Measurements from ENCODE around the gene PARN. TPM values are rescaled to one million over a fixed set of nuclear protein-coding genes. Genes with fewer than 3 reads are reported as not detected.
"Not testable (repeated sequence)": the region's sequence is repeated elsewhere in the genome, so short reads cannot be mapped to it uniquely, and the experiment has no call there.

PARN gene
- total RNA-seq, 4 donors from 2014 or later, result 11.4 to 26.9 (median 20.7) TPM

- H3K4me1 ChIP-seq, result peaks cover 0 to 38% (median 4%) of the 10 kb centered on the region in 3 donors
- intact Hi-C loops (cut with DNase I), result no loop called here
- TF ChIP-seq POLR2A (IDR thresholded peaks at IDR 0.05) (no peak), CTCF (IDR thresholded peaks at IDR 0.05) (no peak)
- 85 to 94% methylated on average over 6 to 7 of the region's 8 CpGs for WGBS, 2 donors
- H3K27me3 ChIP-seq, result no peaks in the 10 kb centered on the region
- no peak overlapping the region for H3K4me3 ChIP-seq
- no peaks in the 10 kb centered on the region for H3K9me3 ChIP-seq
- DNase-seq, result no peak
- H3K27ac ChIP-seq, result peak overlapping the region in 2 of 4 donors; percentile 50 to 65
- H3K36me3 ChIP-seq, result peaks cover 8 to 52% (median 15%) of the 10 kb centered on the region in 3 donors
Measured at GRCh38 chr16:14641206-14641605, 11.1 kb upstream of the PARN start.

GRCh38 chr16:14640538-14640937, 10.5 kb upstream of the PARN start:
- Histone ChIP-seq H3K9me3 (no peaks in the 10 kb centered on the region), H3K4me3 (no peak overlapping the region), H3K27ac (peak overlapping the region in 3 of 4 donors; percentile 50 to 65 (median 64)), H3K4me1 (peaks cover 4 to 45% (median 6%) of the 10 kb centered on the region in 3 donors), H3K36me3 (peaks cover 8 to 45% (median 14%) of the 10 kb centered on the region in 3 donors), H3K27me3 (no peaks in the 10 kb centered on the region)
- TF ChIP-seq CTCF (IDR thresholded peaks at IDR 0.05), result peak in 2 of 6 experiments; percentile 12 to 22
- TF ChIP-seq POLR2A (IDR thresholded peaks at IDR 0.05), result no peak
- intact Hi-C loops (cut with DNase I), result no loop called here
- 72 to 82% methylated on average over 10 of the region's 10 CpGs for WGBS, 2 donors
- no peak for DNase-seq

- H3K27me3 ChIP-seq; H3K4me3 ChIP-seq; intact Hi-C loops (cut with DNase I); DNase-seq; H3K9me3 ChIP-seq: not testable (repeated sequence)
- Histone ChIP-seq H3K27ac (peak overlapping the region in 2 of 4 donors; percentile 27 to 60), H3K36me3 (peaks cover 0 to 30% (median 0%) of the 10 kb centered on the region in 3 donors), H3K4me1 (peaks cover 4 to 73% (median 26%) of the 10 kb centered on the region in 3 donors)
- WGBS, 2 donors, result 21 to 73% methylated on average over 1 of the region's 1 CpG
Measured at GRCh38 chr16:14636951-14637240, 6.8 kb upstream of the PARN start.

- DNase-seq; intact Hi-C loops (cut with DNase I); H3K27me3 ChIP-seq; H3K4me3 ChIP-seq; H3K9me3 ChIP-seq: not testable (repeated sequence)
- peaks cover 4 to 72% (median 30%) of the 10 kb centered on the region in 3 donors for H3K4me1 ChIP-seq
- H3K36me3 ChIP-seq, result peaks cover 0 to 30% (median 0%) of the 10 kb centered on the region in 3 donors
- 51 to 67% methylated on average over 11 to 13 of the region's 17 CpGs for WGBS, 2 donors
- peak overlapping the region; percentile 1 to 60 (median 34) for H3K27ac ChIP-seq
Measured at GRCh38 chr16:14636179-14636950, 6.3 kb upstream of the PARN start.

GRCh38 chr16:14635395-14636165, 5.5 kb upstream of the PARN start:
- Histone ChIP-seq H3K9me3 (no peaks in the 10 kb centered on the region), H3K27me3 (no peaks in the 10 kb centered on the region), H3K27ac (peak overlapping the region in 3 of 4 donors; percentile 10 to 60 (median 59)), H3K4me1 (peaks cover under 1 to 72% (median 34%) of the 10 kb centered on the region in 3 donors), H3K4me3 (no peak overlapping the region), H3K36me3 (peaks cover 0 to 30% (median 0%) of the 10 kb centered on the region in 3 donors)
- intact Hi-C loops (cut with DNase I), result no loop called here
- DNase-seq, result no peak
- TF ChIP-seq POLR2A (IDR thresholded peaks at IDR 0.05), result no peak
- 67 to 68% methylated on average over 11 to 12 of the region's 12 CpGs for WGBS, 2 donors

- H3K9me3 ChIP-seq, result no peaks in the 10 kb centered on the region
- intact Hi-C loops (cut with DNase I), result no loop called here
- TF ChIP-seq CTCF (IDR thresholded peaks at IDR 0.05), result no peak
- TF ChIP-seq POLR2A (IDR thresholded peaks at IDR 0.05), result no peak
- DNase-seq, result no peak
- peaks cover 0 to 69% (median 35%) of the 10 kb centered on the region in 3 donors for H3K4me1 ChIP-seq
- H3K4me3 ChIP-seq, result peak overlapping the region; percentile 75 to 93 (median 84)
- no peaks in the 10 kb centered on the region for H3K27me3 ChIP-seq
- peak overlapping the region in 3 of 4 donors; percentile 94 to 98 (median 96) for H3K27ac ChIP-seq
- 65 to 69% methylated on average over 4 to 7 of the region's 7 CpGs for WGBS, 2 donors
- peaks cover 0 to 19% (median 0%) of the 10 kb centered on the region in 3 donors for H3K36me3 ChIP-seq
Measured at GRCh38 chr16:14634389-14634725, 4.3 kb upstream of the PARN start.
